NB4 (cell line): ENCODE results near the gene NR3C2.

Source experiments
- DNase-seq: peaks from one replicate; pipeline ENCODE4 v3.0.0; 2010; ENCODE audit warnings: low read depth
- H3K4me3 ChIP-seq: one replicate; pipeline ENCODE4 v1.5.1; 2011; ENCODE audit warnings: mild to moderate bottlenecking, low read depth, low read length, moderate library complexity
- CTCF ChIP-seq: IDR thresholded peaks from one replicate; pipeline ENCODE4 v1.5.1; 2012; ENCODE audit warnings: low read depth, low read length
- MAX ChIP-seq: IDR thresholded peaks from 2 replicates; pipeline ENCODE4 v1.6.1; 2011; ENCODE audit warnings: low read depth, low read length
- MYC ChIP-seq: IDR thresholded peaks from 2 replicates; pipeline ENCODE4 v1.6.1; 2011; ENCODE audit warnings: low read depth, low read length
- POLR2A ChIP-seq: IDR thresholded peaks from 2 replicates; pipeline ENCODE4 v1.6.1; 2011; ENCODE audit warnings: mild to moderate bottlenecking; ENCODE audit not compliant: insufficient read length; ENCODE audit errors: extremely low read depth

NR3C2 gene

GRCh38 chr4:148441986-148442831 is at the start of gene NR3C2:
Gene NR3C2, minus strand, starts transcription at chr4:148442414.
- peak; percentile 89 for DNase-seq
- peak within 1 kb of the TSS; percentile 56 for H3K4me3 ChIP-seq
- no peak for TF ChIP-seq MYC
- peak; percentile 67; the same call in 1 of the 2 replicates for TF ChIP-seq MAX
- TF ChIP-seq POLR2A = peak; percentile 55

- no peak for DNase-seq
- no peak for TF ChIP-seq MAX
- no peak for TF ChIP-seq MYC
- no peak for TF ChIP-seq CTCF
- TF ChIP-seq POLR2A = no peak
- H3K4me3 ChIP-seq = no peak overlapping the region
Measured at GRCh38 chr4:148487181-148487580, 45.0 kb upstream of the NR3C2 start.

- TF ChIP-seq POLR2A (no peak), MYC (no peak), MAX (no peak), CTCF (no peak)
- H3K4me3 ChIP-seq = no peak overlapping the region
- no peak for DNase-seq
Measured at GRCh38 chr4:148481636-148482035, 39.4 kb upstream of the NR3C2 start.

GRCh38 chr4:148477276-148477675 is 35.1 kb upstream of the NR3C2 start:
- TF ChIP-seq POLR2A (no peak), MAX (no peak), CTCF (no peak), MYC (no peak)
- DNase-seq = no peak
- H3K4me3 ChIP-seq = no peak overlapping the region

- DNase-seq = no peak
- H3K4me3 ChIP-seq = no peak overlapping the region
- TF ChIP-seq POLR2A (no peak), MYC (no peak), CTCF (no peak), MAX (no peak)
Measured at GRCh38 chr4:148469938-148470337, 27.7 kb upstream of the NR3C2 start.

- DNase-seq = no peak
Measured at GRCh38 chr4:148454835-148455234, 12.6 kb upstream of the NR3C2 start.

More at GRCh38 chr4:148454835-148455234, 12.6 kb upstream of the NR3C2 start:
- TF ChIP-seq POLR2A (no peak), CTCF (no peak), MAX (no peak), MYC (no peak)
- H3K4me3 ChIP-seq = no peak overlapping the region
